Choroid plexus epithelial cell (primary cell): ENCODE data around the gene MESD.
A peak's percentile ranks its signal among the peaks of the same experiment; 100 is the strongest.
"Not testable (repeated sequence)": the region's sequence is repeated elsewhere in the genome, so short reads cannot be mapped to it uniquely, and the experiment has no call there.

Experiments used
- DNase-seq: peaks from one replicate; pipeline ENCODE4 v3.0.0-alpha.2; 2010; ENCODE audit warnings: low read depth
- H3K4me3 ChIP-seq: 2 replicates; pipeline ENCODE4 v1.5.1; 2011; ENCODE audit warnings: low read depth, mild to moderate bottlenecking, control low read depth, low read length, moderate library complexity
- TF ChIP-seq, protein P1 (sequence below): conservative IDR thresholded peaks from 2 replicates; pipeline ENCODE4 v1.5.1; 2011; ENCODE audit warnings: low read depth, mild to moderate bottlenecking, control low read depth, inconsistent platforms, low read length, moderate library complexity

Gene MESD

DNA sequence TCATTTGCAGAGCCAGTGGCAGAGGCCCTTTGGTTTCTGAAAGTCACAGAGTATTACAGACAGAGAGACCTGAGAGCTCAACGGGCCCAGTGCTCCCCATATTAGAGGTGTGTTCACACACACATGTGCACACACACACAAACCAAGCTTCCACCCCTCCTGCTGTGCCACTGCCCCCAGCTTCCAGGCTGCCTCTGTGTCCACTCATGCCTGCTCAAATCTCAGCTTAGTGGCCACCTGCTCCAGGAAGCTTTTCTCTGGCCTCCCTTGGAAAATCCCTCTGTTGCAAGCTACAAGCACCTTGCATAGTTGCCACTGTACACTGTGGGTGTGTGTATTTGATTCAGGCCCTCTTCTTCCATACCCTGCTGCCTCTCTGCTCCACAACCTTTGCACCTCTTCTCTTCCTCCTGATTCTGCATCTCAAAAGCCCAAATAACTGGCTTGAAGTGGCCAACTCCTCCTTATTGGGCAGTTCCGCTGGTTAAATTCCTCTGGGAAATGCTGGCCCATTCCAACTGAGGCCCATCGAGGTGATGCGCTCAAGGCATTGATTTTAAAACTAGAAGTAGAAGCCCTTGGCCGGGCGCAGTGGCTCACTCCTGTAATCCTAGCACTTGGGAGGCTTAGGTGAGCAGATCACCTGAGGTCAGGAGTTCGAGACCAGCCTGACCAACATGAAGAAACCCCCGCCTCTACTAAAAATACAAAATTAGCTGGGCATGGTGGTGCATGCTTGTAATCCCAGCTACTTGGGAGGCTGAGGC is 23.0 kb downstream of the MESD start:
- TF ChIP-seq, protein P1, sequence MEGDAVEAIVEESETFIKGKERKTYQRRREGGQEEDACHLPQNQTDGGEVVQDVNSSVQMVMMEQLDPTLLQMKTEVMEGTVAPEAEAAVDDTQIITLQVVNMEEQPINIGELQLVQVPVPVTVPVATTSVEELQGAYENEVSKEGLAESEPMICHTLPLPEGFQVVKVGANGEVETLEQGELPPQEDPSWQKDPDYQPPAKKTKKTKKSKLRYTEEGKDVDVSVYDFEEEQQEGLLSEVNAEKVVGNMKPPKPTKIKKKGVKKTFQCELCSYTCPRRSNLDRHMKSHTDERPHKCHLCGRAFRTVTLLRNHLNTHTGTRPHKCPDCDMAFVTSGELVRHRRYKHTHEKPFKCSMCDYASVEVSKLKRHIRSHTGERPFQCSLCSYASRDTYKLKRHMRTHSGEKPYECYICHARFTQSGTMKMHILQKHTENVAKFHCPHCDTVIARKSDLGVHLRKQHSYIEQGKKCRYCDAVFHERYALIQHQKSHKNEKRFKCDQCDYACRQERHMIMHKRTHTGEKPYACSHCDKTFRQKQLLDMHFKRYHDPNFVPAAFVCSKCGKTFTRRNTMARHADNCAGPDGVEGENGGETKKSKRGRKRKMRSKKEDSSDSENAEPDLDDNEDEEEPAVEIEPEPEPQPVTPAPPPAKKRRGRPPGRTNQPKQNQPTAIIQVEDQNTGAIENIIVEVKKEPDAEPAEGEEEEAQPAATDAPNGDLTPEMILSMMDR = no peak
- no peak for DNase-seq
- H3K4me3 ChIP-seq = no peak overlapping the region

DNA sequence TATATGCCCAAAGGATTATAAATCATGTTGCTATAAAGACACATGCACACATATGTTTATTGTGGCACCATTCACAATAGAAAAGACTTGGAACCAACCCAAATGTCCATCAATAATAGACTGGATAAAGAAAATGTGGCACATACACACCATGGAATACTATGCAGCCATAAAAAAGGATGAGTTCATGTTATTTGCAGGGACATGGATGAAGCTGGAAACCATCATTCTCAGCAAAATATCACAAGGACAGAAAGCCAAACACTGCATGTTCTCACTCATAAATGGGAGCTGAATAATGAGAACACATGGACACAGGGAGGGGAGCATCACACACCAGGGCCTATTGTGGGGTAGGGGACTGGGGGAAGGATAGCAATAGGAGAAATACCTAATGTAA is 24.2 kb downstream of the MESD start:
- not testable (repeated sequence) for DNase-seq, H3K4me3 ChIP-seq

DNA sequence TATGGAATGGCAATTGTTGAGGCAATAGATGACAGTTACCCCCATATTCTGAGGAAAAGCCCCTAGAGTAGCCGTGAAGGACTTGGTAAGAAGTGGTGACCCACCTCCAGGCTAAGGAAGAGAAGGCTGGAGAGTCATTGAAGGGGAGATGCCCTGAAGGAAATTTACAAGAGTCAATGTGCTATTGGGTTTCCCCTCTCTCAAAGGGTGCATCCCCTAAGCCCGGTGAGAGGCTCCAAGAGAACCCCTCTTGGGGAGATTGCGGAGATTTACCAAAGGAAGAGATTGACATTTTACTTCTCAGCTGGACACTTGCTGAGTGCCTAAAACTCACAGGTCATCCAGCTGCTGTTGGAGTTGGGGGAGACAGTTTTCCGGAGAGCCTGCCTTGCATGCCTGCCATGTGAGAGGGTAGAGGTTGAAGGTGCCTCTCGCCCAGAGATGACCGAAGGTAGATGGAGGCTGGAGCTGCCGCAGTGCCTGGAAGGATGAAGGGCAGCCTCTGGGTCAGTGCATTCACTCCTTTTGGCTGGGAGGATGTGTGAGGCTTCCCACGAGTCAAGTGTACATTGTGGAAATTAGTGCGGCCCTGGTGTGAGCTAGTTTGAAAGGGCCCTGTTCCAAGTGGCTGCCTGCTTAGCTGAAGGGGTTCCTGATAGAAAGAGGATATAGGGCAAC is 30.7 kb downstream of the MESD start:
- no peak for DNase-seq
- TF ChIP-seq, protein P1 = no peak
- no peak overlapping the region for H3K4me3 ChIP-seq

DNA sequence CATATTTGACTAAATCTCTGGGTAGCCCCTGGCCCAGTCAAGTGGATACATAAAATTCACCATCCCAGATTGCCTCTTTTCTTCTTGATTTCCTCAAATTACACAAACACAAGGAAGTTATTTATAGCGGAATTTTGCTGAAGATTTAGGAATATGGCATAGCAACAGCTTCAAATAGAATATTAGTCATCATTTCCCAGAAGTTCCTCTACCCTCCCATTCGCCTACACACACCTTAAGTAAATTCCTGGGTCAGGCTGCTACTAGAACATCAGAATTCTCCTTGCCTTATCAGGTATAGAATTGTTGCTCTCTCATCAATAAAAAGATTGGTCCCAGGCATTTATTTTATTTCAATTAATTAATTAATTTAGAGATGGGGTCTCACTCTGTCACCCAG is 31.6 kb downstream of the MESD start:
- no peak for DNase-seq
- TF ChIP-seq, protein P1 = no peak

GRCh38 chr15:80957556-80957955 is 32.1 kb downstream of the MESD start:
- no peak overlapping the region for H3K4me3 ChIP-seq
- TF ChIP-seq, protein P1 = no peak
- DNase-seq = no peak

More for the DNA sequence above, 31.6 kb downstream of the MESD start:
- H3K4me3 ChIP-seq = no peak overlapping the region

- DNase-seq = peak; percentile 88
- not testable (repeated sequence) for H3K4me3 ChIP-seq
Measured at GRCh38 chr15:80955571-80956452, 33.8 kb downstream of the MESD start.

- TF ChIP-seq, protein P1 = no peak
- H3K4me3 ChIP-seq = no peak overlapping the region
- no peak for DNase-seq
Measured at GRCh38 chr15:80953953-80954778, 35.5 kb downstream of the MESD start.
